Measurements from ENCODE around the gene NUDT6. TPM values are rescaled to one million over a fixed set of nuclear protein-coding genes. Genes with fewer than 3 reads are reported as not detected.
A peak's percentile ranks its signal among the peaks of the same experiment; 100 is the strongest.
"Not testable (repeated sequence)": the region's sequence is repeated elsewhere in the genome, so short reads cannot be mapped to it uniquely, and the experiment has no call there.

NUDT6 gene
- total RNA-seq, result 10 to 100 TPM in 1 of 2 donors, 1 to 10 TPM in 1; 4.4 to 14.8 TPM

- peak; percentile 36 to 58 for DNase-seq (ENCODE audit: low spot score in 2 of 2)
- ATAC-seq, result peak; percentile 58 to 70
- peaks cover 0 to 15% of the 10 kb centered on the region in 2 donors for H3K36me3 Mint-ChIP-seq
- no peaks in the 10 kb centered on the region for H3K9me3 Mint-ChIP-seq
- H3K27ac Mint-ChIP-seq, result peak within 1 kb of the TSS; percentile 95 to 97
Measured at GRCh38 chr4:122921971-122922876, at the start of gene NUDT6. Gene NUDT6 (minus strand): TSS chr4:122922597. CDS start chr4:122922572, 25 bp downstream.

GRCh38 chr4:122968227-122968812, 45.9 kb upstream of the NUDT6 start:
- H3K9me3 Mint-ChIP-seq, result no peaks in the 10 kb centered on the region
- no peak overlapping the region for H3K27ac Mint-ChIP-seq
- DNase-seq (ENCODE audit: low spot score in 2 of 2), result no peak
- ATAC-seq, result no peak
- H3K36me3 Mint-ChIP-seq, result peaks cover 0 to 2% of the 10 kb centered on the region in 2 donors

- Mint-ChIP-seq H3K9me3 (no peaks in the 10 kb centered on the region), H3K36me3 (peaks cover 0 to 11% of the 10 kb centered on the region in 2 donors), H3K27ac (no peak overlapping the region)
- ATAC-seq (no peak), DNase-seq (ENCODE audit: low spot score in 2 of 2) (no peak)
Measured at GRCh38 chr4:122967231-122967630, 44.8 kb upstream of the NUDT6 start.

GRCh38 chr4:122966201-122966600, 43.8 kb upstream of the NUDT6 start:
- DNase-seq (ENCODE audit: low spot score in 2 of 2) (no peak), ATAC-seq (no peak)
- Mint-ChIP-seq H3K27ac (no peak overlapping the region), H3K36me3 (peaks cover 0 to 11% of the 10 kb centered on the region in 2 donors), H3K9me3 (no peaks in the 10 kb centered on the region)

- peak; percentile 70 to 77 for ATAC-seq
Measured at GRCh38 chr4:122963216-122963615, 40.8 kb upstream of the NUDT6 start.

GRCh38 chr4:122960611-122961000, 38.2 kb upstream of the NUDT6 start:
- no peaks in the 10 kb centered on the region for H3K9me3 Mint-ChIP-seq
- H3K27ac Mint-ChIP-seq, result no peak overlapping the region
- DNase-seq (ENCODE audit: low spot score in 2 of 2) (no peak), ATAC-seq (no peak)
- H3K36me3 Mint-ChIP-seq, result peaks cover 0 to 11% of the 10 kb centered on the region in 2 donors

More at GRCh38 chr4:122963216-122963615, 40.8 kb upstream of the NUDT6 start:
- Mint-ChIP-seq H3K9me3 (no peaks in the 10 kb centered on the region), H3K27ac (no peak overlapping the region), H3K36me3 (peaks cover 0 to 11% of the 10 kb centered on the region in 2 donors)
- no peak for DNase-seq (ENCODE audit: low spot score in 2 of 2)

GRCh38 chr4:122959981-122960610, 37.7 kb upstream of the NUDT6 start:
- Mint-ChIP-seq H3K9me3 (no peaks in the 10 kb centered on the region), H3K27ac (no peak overlapping the region), H3K36me3 (peaks cover 0 to 11% of the 10 kb centered on the region in 2 donors)
- ATAC-seq (no peak), DNase-seq (ENCODE audit: low spot score in 2 of 2) (no peak)

GRCh38 chr4:122959441-122959840, 37.0 kb upstream of the NUDT6 start:
- H3K36me3 Mint-ChIP-seq, result peaks cover 5 to 11% of the 10 kb centered on the region in 2 donors
- H3K27ac Mint-ChIP-seq, result no peak overlapping the region
- DNase-seq (ENCODE audit: low spot score in 2 of 2) (no peak), ATAC-seq (no peak)
- no peaks in the 10 kb centered on the region for H3K9me3 Mint-ChIP-seq

GRCh38 chr4:122958505-122958904, 36.1 kb upstream of the NUDT6 start:
- H3K9me3 Mint-ChIP-seq, result no peaks in the 10 kb centered on the region
- ATAC-seq (no peak), DNase-seq (ENCODE audit: low spot score in 2 of 2) (no peak)
- no peak overlapping the region for H3K27ac Mint-ChIP-seq
- peaks cover 6 to 10% of the 10 kb centered on the region in 2 donors for H3K36me3 Mint-ChIP-seq

GRCh38 chr4:122953924-122954323, 31.5 kb upstream of the NUDT6 start:
- no peak for DNase-seq (ENCODE audit: low spot score in 2 of 2)
- ATAC-seq, result no peak
- Mint-ChIP-seq H3K36me3 (peaks cover 24 to 27% of the 10 kb centered on the region in 2 donors), H3K9me3 (no peaks in the 10 kb centered on the region), H3K27ac (no peak overlapping the region)

GRCh38 chr4:122952028-122952427, 29.6 kb upstream of the NUDT6 start:
- DNase-seq (ENCODE audit: low spot score in 2 of 2) (no peak), ATAC-seq (no peak)
- Mint-ChIP-seq H3K9me3 (no peaks in the 10 kb centered on the region), H3K36me3 (peaks cover 27 to 28% of the 10 kb centered on the region in 2 donors), H3K27ac (peak overlapping the region in 1 of 2 donors; percentile 22)

GRCh38 chr4:122948671-122949070, 26.3 kb upstream of the NUDT6 start:
- Mint-ChIP-seq H3K36me3 (peaks cover 40 to 48% of the 10 kb centered on the region in 2 donors), H3K27ac (no peak overlapping the region), H3K9me3 (no peaks in the 10 kb centered on the region)
- DNase-seq (ENCODE audit: low spot score in 2 of 2) (no peak), ATAC-seq (no peak)

- H3K27ac Mint-ChIP-seq, result no peak overlapping the region
- ATAC-seq, result no peak
Measured at GRCh38 chr4:122946142-122946541, 23.7 kb upstream of the NUDT6 start.

GRCh38 chr4:122945136-122945535, 22.7 kb upstream of the NUDT6 start:
- not testable (repeated sequence) for DNase-seq (ENCODE audit: low spot score in 2 of 2); H3K9me3 Mint-ChIP-seq; H3K27ac Mint-ChIP-seq; ATAC-seq
- peaks cover 38 to 42% of the 10 kb centered on the region in 2 donors for H3K36me3 Mint-ChIP-seq

More at GRCh38 chr4:122946142-122946541, 23.7 kb upstream of the NUDT6 start:
- DNase-seq (ENCODE audit: low spot score in 2 of 2), result no peak
- Mint-ChIP-seq H3K9me3 (no peaks in the 10 kb centered on the region), H3K36me3 (peaks cover 38 to 48% of the 10 kb centered on the region in 2 donors)

- Mint-ChIP-seq H3K9me3 (no peaks in the 10 kb centered on the region), H3K27ac (peak overlapping the region in 1 of 2 donors; percentile 79), H3K36me3 (peaks cover 11 to 14% of the 10 kb centered on the region in 2 donors)
- DNase-seq (ENCODE audit: low spot score in 2 of 2), result no peak
- ATAC-seq, result no peak
Measured at GRCh38 chr4:122932763-122933162, 10.4 kb upstream of the NUDT6 start.

GRCh38 chr4:122930862-122931261, 8.5 kb upstream of the NUDT6 start:
- ATAC-seq, result no peak
- no peak overlapping the region for H3K27ac Mint-ChIP-seq
- no peaks in the 10 kb centered on the region for H3K9me3 Mint-ChIP-seq
- DNase-seq (ENCODE audit: low spot score in 2 of 2), result no peak
- peaks cover 11 to 14% of the 10 kb centered on the region in 2 donors for H3K36me3 Mint-ChIP-seq

- H3K27ac Mint-ChIP-seq, result no peak overlapping the region
- no peak for DNase-seq (ENCODE audit: low spot score in 2 of 2)
- ATAC-seq, result no peak
- peaks cover 0 to 4% of the 10 kb centered on the region in 2 donors for H3K36me3 Mint-ChIP-seq
- no peaks in the 10 kb centered on the region for H3K9me3 Mint-ChIP-seq
Measured at GRCh38 chr4:122928930-122929329, 6.5 kb upstream of the NUDT6 start.
